Bronchial epithelial cell (primary cell): ENCODE results near the gene MFSD11. TPM values are rescaled to one million over a fixed set of nuclear protein-coding genes. Genes with fewer than 3 reads are reported as not detected.
A peak's percentile ranks its signal among the peaks of the same experiment; 100 is the strongest.

Source experiments
- DNase-seq: peaks from one replicate; pipeline ENCODE4 v3.0.0-alpha.2; 2010; ENCODE audit warnings: low read depth
- FAIRE-seq: peaks from 2 replicates; lab custom pipeline; 2011; peaks lifted over from hg19 to GRCh38; lab: Jason Lieb, UNC
- H3K27me3 ChIP-seq: 2 replicates; pipeline ENCODE4 v1.5.1; 2011; ENCODE audit warnings: low read length; ENCODE audit not compliant: control insufficient read depth, insufficient read depth
- H3K36me3 ChIP-seq: 2 replicates; pipeline ENCODE4 v1.5.1; 2011; ENCODE audit warnings: low read length; ENCODE audit not compliant: control insufficient read depth, insufficient read depth
- H3K4me3 ChIP-seq: 2 replicates; pipeline ENCODE4 v1.5.1; 2011; ENCODE audit warnings: mild to moderate bottlenecking, low read depth, low read length, control low read depth
- CTCF ChIP-seq: IDR thresholded peaks from 2 replicates; pipeline ENCODE4 v1.5.1; 2011; ENCODE audit warnings: mild to moderate bottlenecking, moderate library complexity, low read length, control low read depth, inconsistent platforms; ENCODE audit not compliant: insufficient read depth, severe bottlenecking
- total RNA-seq: library from RNA; depleted of rRNA; stranded (reverse); fragments of >200 nt; gene quantifications from 2 replicates; pipeline ENCODE4 v1.2.1, GENCODE V29; 2014

Gene MFSD11
- total RNA-seq, 1 donor from 2014 or later, result 17.1 TPM

GRCh38 chr17:76791053-76791980 lies 53.4 kb downstream of the MFSD11 start:
- no peak for TF ChIP-seq CTCF
- no peaks in the 10 kb centered on the region for H3K27me3 ChIP-seq
- H3K4me3 ChIP-seq, result no peak overlapping the region
- H3K36me3 ChIP-seq, result no peaks in the 10 kb centered on the region
- peak; percentile 44 for DNase-seq
- no peak for FAIRE-seq

- Histone ChIP-seq H3K27me3 (no peaks in the 10 kb centered on the region), H3K4me3 (no peak overlapping the region), H3K36me3 (no peaks in the 10 kb centered on the region)
- DNase-seq (no peak), FAIRE-seq (no peak)
- no peak for TF ChIP-seq CTCF
These were observed 54.4 kb downstream of the MFSD11 start for GRCh38 chr17:76792348-76792747.

- FAIRE-seq, result no peak
- H3K27me3 ChIP-seq, result no peaks in the 10 kb centered on the region
These were observed 55.9 kb downstream of the MFSD11 start for GRCh38 chr17:76793775-76794174.

GRCh38 chr17:76796081-76796480 lies 58.2 kb downstream of the MFSD11 start:
- FAIRE-seq (no peak), DNase-seq (no peak)
- TF ChIP-seq CTCF, result no peak
- no peak overlapping the region for H3K4me3 ChIP-seq
- no peaks in the 10 kb centered on the region for H3K27me3 ChIP-seq
- no peaks in the 10 kb centered on the region for H3K36me3 ChIP-seq

More at GRCh38 chr17:76793775-76794174, 55.9 kb downstream of the MFSD11 start:
- TF ChIP-seq CTCF, result peak; percentile 51
- peak; percentile 30 for DNase-seq
- Histone ChIP-seq H3K36me3 (no peaks in the 10 kb centered on the region), H3K4me3 (no peak overlapping the region)

- Histone ChIP-seq H3K27me3 (no peaks in the 10 kb centered on the region), H3K36me3 (no peaks in the 10 kb centered on the region), H3K4me3 (no peak overlapping the region)
- DNase-seq (no peak), FAIRE-seq (no peak)
- no peak for TF ChIP-seq CTCF
These were observed 59.4 kb downstream of the MFSD11 start for GRCh38 chr17:76797241-76797840.
